GM12878 (cell line): ENCODE measurements around the gene HIRIP3. TPM values are rescaled to one million over a fixed set of nuclear protein-coding genes. Genes with fewer than 3 reads are reported as not detected.

Experiments
- ATAC-seq: fragments of 200-7000 bp; cut with Tn5 transposase; 3 replicates; pipeline ENCODE4 v1.9.1; 2020; ENCODE audit warnings: mild to moderate bottlenecking, moderate library complexity
- BruUV-seq: library from RNA; stranded (reverse); fragments of 400-500 nt; replicated peaks from 2 replicates; lab custom pipeline; 2021; lab: Mats Ljungman, UMichigan
- CTCF ChIA-PET: fragments of 300-600 bp; sonication (Branson Sonifier 250); formaldehyde crosslinking; extraction: SDS; loops from one replicate; lab custom pipeline; 2021; ENCODE audit warnings: inconsistent platforms; lab: Yijun Ruan, JAX
- POLR2A ChIA-PET: fragments of 350-600 bp; formaldehyde crosslinking; extraction: SDS; loops from one replicate; lab custom pipeline; 2021; ENCODE audit warnings: inconsistent platforms; lab: Charles Lee
- RAD21 ChIA-PET: fragments of 300-600 bp; sonication (Branson Sonifier 250); formaldehyde crosslinking; loops from one replicate; lab custom pipeline; 2023; ENCODE audit warnings: antibody characterized with exemption; ENCODE audit not compliant: unreplicated experiment; lab: Charles Lee
- SMC1A ChIA-PET: fragments of 300-600 bp; sonication (Branson Sonifier 250); formaldehyde crosslinking; loops from one replicate; lab custom pipeline; 2023; ENCODE audit not compliant: unreplicated experiment, uncharacterized antibody; lab: Charles Lee
- DNase-seq: peaks from one replicate; pipeline ENCODE4 v3.0.0-alpha.2; 2011; ENCODE audit warnings: low read depth, low spot score
- FAIRE-seq: peaks from 3 replicates; lab custom pipeline; 2011; peaks lifted over from hg19 to GRCh38; lab: Jason Lieb, UNC
- H2AFZ ChIP-seq: 2 replicates; pipeline ENCODE4 v1.6.0; 2011; ENCODE audit warnings: low read depth, low read length, control low read depth; ENCODE audit not compliant: control insufficient read depth
- H3K27ac ChIP-seq: 2 replicates; pipeline ENCODE4 v1.5.1; 2011; ENCODE audit warnings: control low read depth; ENCODE audit not compliant: control insufficient read depth, insufficient read depth
- H3K27me3 ChIP-seq, 2 experiments: replicated peaks in 1 of 2; 2 replicates each; pipeline versions ENCODE4 v1.6.0 to v1.6.1; 2011; ENCODE audit warnings: low read length in 1 of 2; ENCODE audit not compliant: control insufficient read depth in 2 of 2, insufficient read depth in 2 of 2
- H3K36me3 ChIP-seq, 2 experiments: 2 replicates each; pipeline ENCODE4 v1.5.1; 2011; ENCODE audit warnings: low read length in 1 of 2; ENCODE audit not compliant: control insufficient read depth in 2 of 2, insufficient read depth in 2 of 2
- H3K4me1 ChIP-seq: 2 replicates; pipeline ENCODE4 v1.6.1; 2011; ENCODE audit warnings: mild to moderate bottlenecking, low read length, moderate library complexity, mixed read lengths; ENCODE audit not compliant: control insufficient read depth, insufficient read depth
- H3K4me2 ChIP-seq: 2 replicates; pipeline ENCODE4 v1.6.0; 2011; ENCODE audit warnings: control low read depth; ENCODE audit not compliant: control insufficient read depth, insufficient read depth
- H3K4me3 ChIP-seq: fragments of 200-600 bp; sonication (generic); 2 replicates; pipeline ENCODE4 v1.5.1; 2016
- H3K79me2 ChIP-seq: 2 replicates; pipeline ENCODE4 v1.6.0; 2011; ENCODE audit warnings: low read length; ENCODE audit not compliant: control insufficient read depth, insufficient read depth
- H3K9ac ChIP-seq: 2 replicates; pipeline ENCODE4 v1.8.0; 2011; ENCODE audit warnings: low read length, control low read depth, mixed read lengths; ENCODE audit not compliant: control insufficient read depth, insufficient read depth
- H3K9me3 ChIP-seq: replicated peaks from 3 replicates; pipeline ENCODE4 v1.5.1; 2011; ENCODE audit warnings: mild to moderate bottlenecking, low read length; ENCODE audit not compliant: control insufficient read depth, insufficient read depth
- H4K20me1 ChIP-seq: 2 replicates; pipeline ENCODE4 v1.6.0; 2011; ENCODE audit not compliant: control insufficient read depth, insufficient read depth
- CBX5 ChIP-seq: sonication (generic); IDR thresholded peaks from 2 replicates; pipeline ENCODE4 v1.6.1; 2016; ENCODE audit warnings: low read depth, moderate library complexity, mild to moderate bottlenecking, inconsistent platforms
- CHD1 ChIP-seq: IDR thresholded peaks from 2 replicates; pipeline ENCODE4 v1.6.1; 2012; ENCODE audit warnings: low read depth, low read length, improper control_type of control experiment
- HDGF ChIP-seq: fragments of 450-650 bp; IDR thresholded peaks from 2 replicates; pipeline ENCODE4 v1.6.1; 2016; ENCODE audit warnings: antibody characterized with exemption
- IKZF1 ChIP-seq: fragments of 450-650 bp; conservative IDR thresholded peaks from 2 replicates; pipeline ENCODE4 v1.6.1; 2017; ENCODE audit warnings: antibody characterized with exemption, mild to moderate bottlenecking
- KAT2A ChIP-seq: conservative IDR thresholded peaks from 2 replicates; pipeline ENCODE4 v1.6.1; 2011; ENCODE audit warnings: low read depth, low read length; ENCODE audit not compliant: control insufficient read depth
- SP1 ChIP-seq: IDR thresholded peaks from one replicate; pipeline ENCODE4 v1.6.1; 2011; ENCODE audit warnings: low read depth, low read length
- YY1 ChIP-seq: IDR thresholded peaks from 2 replicates; pipeline ENCODE4 v1.6.1; 2011; ENCODE audit warnings: low read depth, mild to moderate bottlenecking, low read length
- ZSCAN29 ChIP-seq: fragments of 450-650 bp; IDR thresholded peaks from 2 replicates; pipeline ENCODE4 v1.6.1; 2017; ENCODE audit warnings: mild to moderate bottlenecking, moderate library complexity
- WGBS: methylation state at CpG from one replicate; pipeline ENCODE4 v1.1.6; 2016; ENCODE audit warnings: low lambda C conversion rate; ENCODE audit not compliant: insufficient replicate concordance, insufficient coverage; ENCODE audit errors: missing lambda C conversion rate; 5-methylcytosine and 5-hydroxymethylcytosine counted together
- in situ Hi-C: fragments of 300-500 bp; cut with MboI; formaldehyde crosslinking; loops from 9 replicates; pipeline ENCODE4 v1.14.3; 2018; ENCODE audit warnings: mixed read lengths
- intact Hi-C: fragments of 100-400 bp; cut with micrococcal nuclease; formaldehyde crosslinking; loops from one replicate; pipeline ENCODE4 v1.14.2; 2022; ENCODE audit not compliant: unreplicated experiment
- polyA plus RNA-seq, 11 experiments: library from polyadenylated mRNA; depleted of rRNA in 4 of 11; unstranded in 6 of 11; stranded (reverse) in 5 of 11; fragments of >200 nt; fragmentation: Nextera tagmentation in 4 of 11; fragmentation: Illumina TruSeq in 1 of 11; extraction: Ambion mirVana in 4 of 11; extraction: Trizol in 1 of 11; gene quantifications; 1 replicate in 1 of 11; 2 replicates in 10 of 11; pipeline versions ENCODE4 v1.2.1 to v1.2.3, GENCODE V29; 2011 to 2016; ENCODE audit warnings: inconsistent platforms in 2 of 11, missing spikeins in 2 of 11, low read depth in 1 of 11
- total RNA-seq, 4 experiments: library from RNA; depleted of rRNA in 3 of 4; stranded (reverse); fragments of >200 nt in 3 of 4; fragmentation: Illumina TruSeq in 1 of 4; extraction: Trizol in 1 of 4; gene quantifications; 2 replicates each; pipeline versions ENCODE4 v1.2.1 to v1.2.3, GENCODE V29; 2013 to 2021
- TF ChIP-seq, protein P1 (sequence below), 3 experiments: IDR thresholded peaks in 2 of 3; conservative IDR thresholded peaks in 1 of 3; 2 replicates each; pipeline ENCODE4 v1.5.1; 2011; ENCODE audit warnings: low read depth in 3 of 3, low read length in 3 of 3, mild to moderate bottlenecking in 3 of 3, control low read depth in 2 of 3, moderate library complexity in 2 of 3, inconsistent platforms in 1 of 3, mixed read lengths in 1 of 3; ENCODE audit not compliant: control insufficient read depth in 2 of 3, insufficient read depth in 1 of 3; ENCODE audit errors: extremely low read depth in 1 of 3
- TF ChIP-seq, protein P2 (sequence below): fragments of 150-350 bp; IDR thresholded peaks from 2 replicates; pipeline ENCODE4 v1.6.1; 2016; ENCODE audit warnings: low read depth, low read length

The HIRIP3 gene
- total and polyA plus RNA-seq, 10 of the 15 experiments (the other 5 are each of a cell fraction or from before 2014, with no cell fraction given) = 4.1 to 43.5 (median 23.9) TPM

DNA sequence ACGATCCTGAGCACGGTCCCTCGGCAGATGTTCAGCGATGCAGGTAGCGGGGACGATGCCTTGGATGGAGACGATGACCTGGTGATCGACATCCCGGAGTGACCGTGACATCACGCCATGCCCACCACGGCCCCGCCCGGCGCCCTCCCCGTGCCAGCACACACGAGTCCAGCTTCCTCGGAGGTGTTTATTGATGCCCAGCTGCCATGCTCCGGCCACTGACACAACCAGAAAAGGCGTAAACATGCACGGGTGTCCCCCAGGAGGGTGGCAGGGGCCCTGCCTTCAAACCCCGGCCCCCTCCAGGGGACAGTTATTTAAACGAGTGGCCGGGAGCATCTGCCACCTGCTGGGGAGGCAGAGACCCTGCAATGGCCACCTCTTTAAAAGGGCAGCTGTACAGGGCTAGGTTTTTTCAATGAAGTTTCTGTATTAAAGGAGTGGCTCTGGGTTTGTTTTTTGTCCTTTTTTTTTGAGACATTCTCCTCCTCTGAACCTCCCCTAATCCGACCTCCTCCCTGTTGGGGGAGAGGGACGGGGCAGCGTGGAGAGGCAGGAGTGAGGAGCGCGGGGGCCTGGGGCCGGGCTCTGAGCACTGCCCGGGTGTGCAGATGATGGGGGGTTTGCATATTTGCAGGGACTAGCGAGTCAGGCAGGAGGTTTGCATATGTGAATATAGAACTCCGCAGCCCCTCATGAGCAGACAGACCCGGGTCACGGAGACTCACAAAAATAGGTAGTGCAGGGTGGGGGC is 10.1 kb upstream of the HIRIP3 start (continued):
- TF ChIP-seq, protein P1, sequence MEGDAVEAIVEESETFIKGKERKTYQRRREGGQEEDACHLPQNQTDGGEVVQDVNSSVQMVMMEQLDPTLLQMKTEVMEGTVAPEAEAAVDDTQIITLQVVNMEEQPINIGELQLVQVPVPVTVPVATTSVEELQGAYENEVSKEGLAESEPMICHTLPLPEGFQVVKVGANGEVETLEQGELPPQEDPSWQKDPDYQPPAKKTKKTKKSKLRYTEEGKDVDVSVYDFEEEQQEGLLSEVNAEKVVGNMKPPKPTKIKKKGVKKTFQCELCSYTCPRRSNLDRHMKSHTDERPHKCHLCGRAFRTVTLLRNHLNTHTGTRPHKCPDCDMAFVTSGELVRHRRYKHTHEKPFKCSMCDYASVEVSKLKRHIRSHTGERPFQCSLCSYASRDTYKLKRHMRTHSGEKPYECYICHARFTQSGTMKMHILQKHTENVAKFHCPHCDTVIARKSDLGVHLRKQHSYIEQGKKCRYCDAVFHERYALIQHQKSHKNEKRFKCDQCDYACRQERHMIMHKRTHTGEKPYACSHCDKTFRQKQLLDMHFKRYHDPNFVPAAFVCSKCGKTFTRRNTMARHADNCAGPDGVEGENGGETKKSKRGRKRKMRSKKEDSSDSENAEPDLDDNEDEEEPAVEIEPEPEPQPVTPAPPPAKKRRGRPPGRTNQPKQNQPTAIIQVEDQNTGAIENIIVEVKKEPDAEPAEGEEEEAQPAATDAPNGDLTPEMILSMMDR (IDR thresholded peaks at IDR 0.05 in 2 of 3, conservative IDR thresholded peaks at IDR 0.05 in 1 of 3; ENCODE audit: control insufficient read depth in 2 of 3, extremely low read depth in 1 of 3, insufficient read depth in 1 of 3, low read depth in 3 of 3, low read length in 3 of 3) = peak; percentile 67 to 80 (median 79)
- no peak for TF ChIP-seq SP1
- TF ChIP-seq HDGF = no peak

DNA sequence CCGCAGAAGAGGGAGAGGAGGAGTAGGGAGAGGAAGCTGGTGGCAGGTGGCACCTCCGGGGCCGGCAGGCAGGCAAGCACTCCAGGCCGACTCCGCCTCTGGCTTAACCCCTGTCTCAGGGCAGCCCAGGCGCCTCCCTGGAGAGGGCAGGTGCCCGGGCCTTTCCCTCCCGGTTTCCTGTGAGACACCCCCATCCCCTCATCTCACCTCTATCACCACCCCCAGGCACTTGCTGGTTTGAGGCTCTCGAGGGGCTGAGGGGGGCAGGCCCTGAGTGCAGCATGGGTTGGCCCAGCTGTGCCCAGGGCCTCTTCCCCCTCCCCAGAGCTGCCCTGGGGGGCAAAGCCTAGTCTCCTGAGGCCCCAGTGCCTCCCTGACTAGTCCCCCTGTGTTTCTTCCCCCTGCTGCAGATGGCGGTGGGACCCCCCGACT is 9.4 kb upstream of the HIRIP3 start:
- CTCF ChIA-PET = interaction anchor here (1.1 to 1.4 kb wide), 4 partner anchors 18 to 393 kb away, joined by 3 to 4 read pairs (median 3); partner anchors contain the start of gene C16orf92
- H3K9ac ChIP-seq = no peak overlapping the region

More for the DNA sequence above, 9.4 kb upstream of the HIRIP3 start:
- DNase-seq (no peak), FAIRE-seq (no peak), ATAC-seq (peak; percentile 56)
- intact Hi-C loops (no loop called here), in situ Hi-C loops (loop anchor here (25.0 kb wide), 1 partner anchor 893 kb away; no protein-coding TSS in a partner anchor)
- Histone ChIP-seq H3K4me1 (no peaks in the 10 kb centered on the region), H3K36me3 (peaks cover 0 to 3% of the 10 kb centered on the region in 2 experiments; a peak in 2 of 4 replicates), H3K27me3 (no peaks in the 10 kb centered on the region), H3K4me2 (no peak overlapping the region), H3K4me3 (no peak overlapping the region), H3K79me2 (no peaks in the 10 kb centered on the region), H2AFZ (no peak overlapping the region), H4K20me1 (no peaks in the 10 kb centered on the region), H3K27ac (no peak overlapping the region), H3K9me3 (no peaks in the 10 kb centered on the region)
- no TSS peak for BruUV-seq
- ChIA-PET SMC1A (no interaction called here), POLR2A (no interaction called here), RAD21 (no interaction called here)
- TF ChIP-seq CHD1 (no peak), IKZF1 (no peak), YY1 (no peak), ZSCAN29 (no peak), KAT2A (no peak), CBX5 (no peak)
- TF ChIP-seq, protein P2, sequence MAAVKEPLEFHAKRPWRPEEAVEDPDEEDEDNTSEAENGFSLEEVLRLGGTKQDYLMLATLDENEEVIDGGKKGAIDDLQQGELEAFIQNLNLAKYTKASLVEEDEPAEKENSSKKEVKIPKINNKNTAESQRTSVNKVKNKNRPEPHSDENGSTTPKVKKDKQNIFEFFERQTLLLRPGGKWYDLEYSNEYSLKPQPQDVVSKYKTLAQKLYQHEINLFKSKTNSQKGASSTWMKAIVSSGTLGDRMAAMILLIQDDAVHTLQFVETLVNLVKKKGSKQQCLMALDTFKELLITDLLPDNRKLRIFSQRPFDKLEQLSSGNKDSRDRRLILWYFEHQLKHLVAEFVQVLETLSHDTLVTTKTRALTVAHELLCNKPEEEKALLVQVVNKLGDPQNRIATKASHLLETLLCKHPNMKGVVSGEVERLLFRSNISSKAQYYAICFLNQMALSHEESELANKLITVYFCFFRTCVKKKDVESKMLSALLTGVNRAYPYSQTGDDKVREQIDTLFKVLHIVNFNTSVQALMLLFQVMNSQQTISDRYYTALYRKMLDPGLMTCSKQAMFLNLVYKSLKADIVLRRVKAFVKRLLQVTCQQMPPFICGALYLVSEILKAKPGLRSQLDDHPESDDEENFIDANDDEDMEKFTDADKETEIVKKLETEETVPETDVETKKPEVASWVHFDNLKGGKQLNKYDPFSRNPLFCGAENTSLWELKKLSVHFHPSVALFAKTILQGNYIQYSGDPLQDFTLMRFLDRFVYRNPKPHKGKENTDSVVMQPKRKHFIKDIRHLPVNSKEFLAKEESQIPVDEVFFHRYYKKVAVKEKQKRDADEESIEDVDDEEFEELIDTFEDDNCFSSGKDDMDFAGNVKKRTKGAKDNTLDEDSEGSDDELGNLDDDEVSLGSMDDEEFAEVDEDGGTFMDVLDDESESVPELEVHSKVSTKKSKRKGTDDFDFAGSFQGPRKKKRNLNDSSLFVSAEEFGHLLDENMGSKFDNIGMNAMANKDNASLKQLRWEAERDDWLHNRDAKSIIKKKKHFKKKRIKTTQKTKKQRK = no peak
- WGBS = 26% methylated on average over 10 of the region's 11 CpGs
